Stimulated activated CD8-positive, alpha-beta memory T cell treated with anti-CD3 and anti-CD28 coated beads, Interleukin-2, amount 100 ng/mL, for 48 hours (primary cell): ENCODE data around the gene PRRG1.
"Not testable (repeated sequence)": the region's sequence is repeated elsewhere in the genome, so short reads cannot be mapped to it uniquely, and the experiment has no call there.

ENCODE experiments used
- DNase-seq, 2 donors: peaks; one replicate each; pipeline ENCODE4 v3.0.0-alpha.2; 2020; ENCODE audit warnings: low read depth in 2 of 2

The PRRG1 gene

DNA sequence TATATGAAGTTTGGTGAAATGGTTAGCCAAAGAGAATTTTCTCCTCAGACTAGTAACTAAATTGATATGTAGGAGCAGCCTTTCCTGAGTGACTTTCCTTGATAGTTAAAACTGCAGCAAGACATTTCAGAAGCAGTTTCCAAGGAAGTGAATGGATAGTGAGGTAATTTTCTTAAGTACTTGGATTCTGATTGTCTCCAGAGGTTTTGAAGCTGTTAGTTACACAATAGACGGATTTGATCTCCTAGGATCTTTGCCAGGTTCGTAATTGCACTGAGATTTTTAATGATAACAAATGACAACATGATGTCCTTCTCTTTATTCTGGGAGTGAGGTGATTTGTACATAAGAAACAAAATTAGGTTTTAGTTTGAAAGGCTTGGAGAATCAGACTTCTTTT lies 29.2 kb downstream of the PRRG1 start:
- no peak for DNase-seq

DNA sequence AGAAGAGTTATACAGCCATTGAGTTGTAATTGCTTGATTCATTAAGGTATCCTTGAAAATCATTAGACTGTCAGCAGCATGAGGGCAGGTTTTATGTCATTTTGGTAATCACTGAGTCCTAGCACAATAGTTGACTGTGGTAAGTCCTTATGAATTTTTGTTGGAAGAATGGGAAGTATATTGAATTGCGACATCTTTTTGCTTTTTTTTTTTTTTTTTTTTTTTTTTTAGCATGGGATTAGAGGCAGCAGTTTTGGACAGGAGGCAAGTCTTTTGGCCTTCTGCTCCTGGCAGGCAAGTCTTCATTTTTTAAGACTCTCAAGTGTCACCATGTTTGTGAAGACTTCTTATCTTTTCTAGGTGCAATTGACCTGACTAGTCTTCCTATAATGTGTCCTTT lies 29.7 kb downstream of the PRRG1 start:
- no peak for DNase-seq

DNA sequence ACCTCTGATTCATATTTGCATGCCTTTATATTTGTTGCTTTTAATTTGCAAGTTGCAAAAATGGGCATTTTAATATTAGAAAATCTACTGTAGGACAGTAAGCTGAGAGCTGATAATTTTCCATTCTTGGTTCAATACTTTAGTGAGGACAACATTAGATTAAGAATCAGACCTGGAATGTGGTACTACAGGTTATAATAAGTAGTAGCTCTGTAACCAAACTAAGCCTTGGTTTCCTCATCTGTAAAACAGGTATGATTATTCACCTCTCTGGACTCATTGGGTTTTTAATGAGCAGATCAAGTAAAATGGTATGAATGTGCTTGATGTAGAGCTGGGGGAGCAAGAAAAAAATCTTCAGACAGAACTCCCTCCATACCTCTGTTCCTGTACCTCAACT lies 31.1 kb downstream of the PRRG1 start:
- no peak for DNase-seq

DNA sequence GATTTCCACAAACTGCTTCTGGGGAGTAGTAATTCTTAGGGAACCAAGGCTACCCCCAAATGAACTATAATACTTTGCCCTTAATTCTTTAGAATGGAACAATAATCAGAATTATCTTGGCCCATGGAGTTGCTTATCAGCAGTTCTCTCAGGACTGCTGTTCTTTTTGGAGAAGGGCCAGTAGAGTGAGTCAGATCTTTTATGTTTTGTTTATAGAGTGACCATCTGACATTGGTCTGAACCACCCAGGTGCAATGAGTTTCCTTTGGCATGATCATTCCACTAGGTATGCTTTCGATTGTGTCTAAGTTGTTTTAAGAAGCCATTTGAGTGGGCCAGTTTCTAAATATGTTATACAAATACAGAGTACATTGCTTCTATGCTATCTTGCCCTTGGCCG lies 31.8 kb downstream of the PRRG1 start:
- no peak for DNase-seq

DNA sequence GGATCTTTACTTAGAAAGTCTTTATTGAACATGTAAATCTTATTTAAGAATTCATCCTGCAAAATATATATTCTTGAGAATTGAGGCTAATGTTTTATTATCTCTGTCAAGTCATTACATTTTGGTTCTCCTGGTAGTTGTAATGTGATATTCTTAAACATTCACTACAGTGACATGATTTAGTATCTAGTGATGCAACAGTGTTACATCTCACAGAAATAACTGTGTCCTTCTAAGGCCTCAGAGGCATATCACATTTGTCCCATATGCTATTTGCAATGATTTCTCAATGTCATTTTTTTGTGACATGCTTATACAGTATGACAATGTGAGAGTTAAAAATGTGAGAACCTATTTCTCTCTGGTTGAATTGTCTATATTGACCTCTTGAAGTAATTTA lies 34.1 kb downstream of the PRRG1 start:
- no peak for DNase-seq

DNA sequence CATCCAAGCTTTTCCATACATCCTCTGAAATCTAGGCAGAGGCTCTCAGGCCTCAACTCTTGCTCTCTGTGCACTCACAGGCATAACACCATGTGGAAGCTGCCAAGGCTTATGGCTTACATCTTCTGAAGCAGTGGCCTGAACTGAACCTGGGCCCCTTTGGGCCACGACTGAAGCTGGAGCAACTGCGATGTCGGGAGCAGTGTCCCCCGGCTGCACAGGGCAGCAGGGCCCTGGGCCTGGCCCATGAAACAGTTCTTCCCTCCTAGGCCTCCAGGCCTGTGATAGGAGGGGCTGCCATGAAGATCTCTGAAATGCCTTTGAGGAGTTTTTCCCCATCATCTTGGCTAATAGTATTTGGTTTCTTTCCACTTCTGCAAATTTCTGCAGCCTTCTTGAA lies 39.2 kb downstream of the PRRG1 start:
- no peak for DNase-seq

DNA sequence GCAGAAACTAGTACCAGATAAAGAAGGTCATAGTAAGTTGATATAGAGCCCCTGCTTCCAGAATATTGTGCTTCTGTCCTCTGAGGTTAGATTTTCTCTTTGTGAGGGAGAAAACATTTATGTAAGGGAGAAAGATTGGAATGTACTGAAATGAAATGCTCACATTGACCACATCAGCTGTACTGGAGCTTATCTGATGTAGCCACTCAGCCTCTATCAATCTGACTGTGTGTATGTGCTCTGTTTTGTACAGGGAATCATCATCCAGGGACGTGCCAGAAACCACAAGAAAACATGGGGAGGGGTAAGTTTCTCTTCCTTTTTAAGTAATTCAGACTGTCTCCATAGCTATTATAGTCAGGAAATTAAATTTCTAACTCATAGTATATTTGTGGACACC lies 56.8 kb downstream of the PRRG1 start:
- DNase-seq = no peak

DNA sequence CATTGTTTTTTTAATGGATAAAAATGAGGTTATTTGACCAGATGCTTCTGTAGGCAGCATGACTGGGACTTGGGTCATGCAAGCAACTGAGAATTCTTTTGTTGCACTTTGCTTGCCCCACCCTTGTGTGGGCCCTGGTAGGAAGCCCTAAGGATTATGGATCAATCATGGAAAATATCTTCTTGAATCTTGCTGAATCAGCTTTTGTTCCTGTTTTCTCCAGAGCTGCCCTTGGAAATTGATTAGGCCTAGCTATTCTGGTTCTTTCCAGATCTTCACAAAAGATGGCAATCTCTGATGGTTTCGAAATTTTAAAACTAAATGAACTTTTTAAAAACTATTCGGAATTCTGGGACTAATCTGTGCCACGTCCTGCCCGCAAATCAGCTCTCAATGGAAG lies 58.6 kb downstream of the PRRG1 start:
- no peak for DNase-seq

DNA sequence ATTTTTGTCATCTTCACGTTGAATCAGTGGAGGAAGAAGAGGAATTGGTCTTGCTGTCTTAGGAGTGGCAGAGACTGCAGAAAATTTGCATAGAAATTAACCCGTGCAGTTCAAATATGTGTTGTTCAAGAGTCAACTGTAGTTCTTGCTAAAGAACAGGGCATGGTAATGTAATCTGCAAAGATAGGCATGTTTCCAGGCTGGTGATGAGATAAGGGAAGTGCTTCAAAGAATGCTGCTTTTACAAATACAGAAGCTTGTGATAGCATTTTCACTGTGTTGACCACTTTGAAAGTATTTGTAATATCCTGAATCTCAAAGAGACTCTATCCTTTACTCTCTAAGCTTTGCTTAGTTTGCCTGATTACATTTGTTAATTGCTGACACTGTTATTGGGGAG lies 60.1 kb downstream of the PRRG1 start:
- DNase-seq = no peak

DNA sequence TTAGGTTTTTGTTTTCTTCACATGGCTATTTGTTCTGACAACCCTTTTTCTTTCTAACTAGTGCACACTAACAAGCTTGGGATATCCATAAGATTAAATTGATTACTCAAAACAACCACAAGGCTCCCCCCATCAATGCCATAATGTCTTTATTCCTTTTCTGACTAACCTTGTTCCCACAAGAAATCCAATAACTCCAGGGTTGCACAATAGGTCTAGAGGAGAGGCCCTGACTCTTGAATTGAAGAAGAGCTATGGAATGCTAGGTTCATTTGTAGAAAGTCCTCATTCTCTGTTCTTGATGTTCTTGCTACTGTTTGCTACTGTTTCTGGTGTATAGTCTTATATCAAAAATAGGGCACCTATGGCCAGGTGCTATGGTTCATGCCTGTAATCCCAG lies 71.0 kb downstream of the PRRG1 start:
- DNase-seq = no peak

DNA sequence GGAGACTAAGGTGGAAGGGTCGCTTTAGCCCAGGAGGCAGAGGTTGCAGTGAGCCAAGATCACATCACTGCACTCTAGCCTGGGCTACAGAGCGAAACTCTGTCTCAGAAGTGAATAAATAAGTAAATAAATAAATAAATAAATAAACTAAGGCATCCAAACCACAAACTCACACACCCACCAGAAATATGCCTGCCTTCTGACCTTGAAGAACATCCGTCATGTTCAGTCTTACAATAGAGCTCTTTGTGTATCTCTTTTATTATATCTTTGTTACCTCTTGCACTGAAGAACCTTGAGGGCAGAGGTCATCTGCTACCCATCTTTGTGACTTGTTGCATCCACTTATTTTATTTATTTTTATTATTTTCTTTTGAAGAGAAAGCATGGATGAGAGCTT lies 71.6 kb downstream of the PRRG1 start:
- DNase-seq = no peak

DNA sequence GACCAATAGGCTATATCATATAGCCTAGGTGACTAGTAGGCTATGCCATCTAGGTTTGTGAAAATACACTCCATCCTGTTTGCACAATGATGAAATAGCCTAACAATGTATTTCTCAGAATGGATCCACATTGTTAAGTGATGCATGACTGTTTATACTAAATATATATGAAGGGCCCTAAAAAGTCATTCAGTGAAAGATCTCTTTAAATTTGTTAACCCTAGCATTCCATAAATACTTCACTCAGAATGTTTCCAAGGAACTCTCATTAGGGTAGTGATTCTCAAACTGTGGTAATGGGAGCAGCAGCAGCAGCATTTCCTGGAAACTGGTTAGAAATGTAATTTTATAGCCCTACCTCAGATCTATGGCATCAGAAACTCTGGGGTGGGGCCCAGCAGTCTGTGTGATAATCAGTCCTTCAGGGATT lies 74.9 kb downstream of the PRRG1 start:
- no peak for DNase-seq

DNA sequence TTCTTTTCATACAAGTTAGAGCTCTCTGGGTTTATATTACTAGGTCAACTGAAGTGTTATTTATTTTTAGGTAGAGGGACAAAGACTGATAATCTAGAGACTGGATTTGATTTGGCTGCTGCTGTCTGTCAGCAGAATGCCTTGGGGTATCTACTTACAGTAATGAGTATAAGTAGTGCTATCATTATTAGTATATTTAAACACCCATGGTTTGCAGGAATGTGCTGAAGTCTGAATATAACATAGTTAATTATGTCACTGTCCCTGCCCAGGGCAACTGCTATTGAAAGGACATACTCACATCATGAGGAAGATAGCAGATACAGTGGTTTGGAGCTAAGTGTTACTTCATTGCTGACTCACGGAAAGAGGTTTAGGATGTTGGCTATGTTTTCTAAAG lies 76.2 kb downstream of the PRRG1 start:
- no peak for DNase-seq

DNA sequence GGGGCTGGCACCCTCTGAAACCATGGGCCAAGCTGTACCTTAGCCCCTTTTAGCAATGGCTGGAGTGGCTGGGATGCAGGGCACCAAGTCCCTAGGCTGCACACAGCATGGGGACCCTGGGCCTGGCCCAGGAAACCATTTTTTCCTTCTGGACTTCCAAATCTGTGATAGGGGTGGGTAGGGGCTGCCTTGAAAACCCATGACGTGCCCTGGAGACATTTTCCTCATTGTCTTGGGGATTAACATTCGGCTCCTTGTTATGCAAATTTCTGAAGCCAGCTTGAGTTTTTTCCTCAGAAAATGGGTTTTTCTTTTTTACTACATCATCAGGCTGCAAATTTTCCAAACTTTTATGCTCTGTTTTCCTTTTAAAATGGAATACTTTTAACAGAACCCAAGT lies 79.8 kb downstream of the PRRG1 start:
- not testable (repeated sequence) for DNase-seq

DNA sequence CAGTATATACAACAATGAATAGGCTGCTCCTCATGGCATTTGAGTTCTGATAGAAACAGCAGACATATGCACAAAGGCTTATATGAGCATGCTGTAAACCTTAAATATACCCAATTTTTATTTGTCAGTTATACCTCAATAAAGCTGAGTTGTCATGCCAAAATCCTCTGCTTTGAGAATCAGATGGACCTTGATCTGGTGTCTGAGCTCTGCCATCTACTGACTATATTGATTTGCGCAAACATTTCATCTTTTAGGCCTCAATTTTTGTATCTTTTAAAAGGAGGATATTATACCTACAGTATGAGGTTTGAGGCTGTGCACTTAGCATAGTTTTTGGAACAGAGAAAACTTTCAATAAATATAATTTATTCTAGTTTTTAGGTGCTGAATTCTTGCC lies 85.2 kb downstream of the PRRG1 start:
- no peak for DNase-seq

DNA sequence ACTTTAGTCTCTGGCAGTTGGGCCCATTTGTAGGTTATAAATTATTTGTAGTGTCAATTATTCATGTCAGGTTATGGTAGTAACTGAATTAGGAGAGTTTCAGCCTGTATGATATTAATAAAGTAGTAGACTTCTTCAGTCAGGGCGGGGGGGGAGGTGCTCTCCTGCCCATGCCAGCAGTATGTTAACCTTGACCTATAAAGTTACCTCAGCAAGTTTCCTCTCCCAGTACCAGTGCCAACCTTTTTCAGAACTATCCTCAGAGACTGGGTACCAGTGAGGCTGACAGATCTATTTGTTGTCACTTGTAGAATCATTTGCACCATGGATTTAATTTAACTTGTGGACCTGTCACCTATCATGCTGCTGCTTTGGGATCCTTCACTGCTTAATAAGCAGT lies 88.0 kb downstream of the PRRG1 start:
- DNase-seq = no peak

DNA sequence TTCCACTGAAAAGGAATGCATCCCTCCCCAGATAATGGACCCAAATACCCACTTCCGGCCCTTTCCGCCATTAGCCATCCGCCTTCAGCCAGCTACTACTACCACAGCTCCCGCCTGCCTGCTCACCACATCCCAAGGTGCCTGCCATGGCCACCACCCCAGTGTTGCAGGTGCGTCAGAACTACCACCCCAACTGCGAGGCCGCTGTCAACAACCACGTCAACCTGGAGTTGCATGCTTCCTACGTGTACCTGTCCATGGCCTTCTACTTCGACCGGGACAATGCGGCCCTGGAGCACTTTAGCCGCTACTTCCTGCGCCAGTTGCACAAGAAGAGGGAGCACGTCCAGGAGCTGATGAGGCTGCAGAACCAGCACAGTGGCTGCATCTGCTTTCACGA lies 92.2 kb downstream of the PRRG1 start:
- no peak for DNase-seq

DNA sequence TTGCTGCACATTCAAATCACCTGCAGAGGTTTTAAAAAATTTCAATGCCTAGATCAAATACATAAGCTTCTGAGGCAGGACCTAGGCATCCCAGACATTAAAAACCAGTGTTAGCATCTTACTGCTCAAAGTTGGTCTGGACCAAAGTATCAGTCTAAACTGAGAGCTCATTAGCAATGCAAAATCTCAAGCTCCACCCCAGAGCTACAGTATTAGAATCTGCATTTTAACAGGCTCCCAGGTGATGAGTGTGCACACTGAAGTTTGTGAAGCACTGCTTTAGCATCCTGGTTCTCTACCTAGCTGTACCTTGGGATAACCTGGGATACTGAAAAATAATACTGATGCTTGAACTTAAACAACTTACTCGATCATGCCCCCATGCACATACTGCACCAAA lies 96.0 kb downstream of the PRRG1 start:
- DNase-seq = no peak

DNA sequence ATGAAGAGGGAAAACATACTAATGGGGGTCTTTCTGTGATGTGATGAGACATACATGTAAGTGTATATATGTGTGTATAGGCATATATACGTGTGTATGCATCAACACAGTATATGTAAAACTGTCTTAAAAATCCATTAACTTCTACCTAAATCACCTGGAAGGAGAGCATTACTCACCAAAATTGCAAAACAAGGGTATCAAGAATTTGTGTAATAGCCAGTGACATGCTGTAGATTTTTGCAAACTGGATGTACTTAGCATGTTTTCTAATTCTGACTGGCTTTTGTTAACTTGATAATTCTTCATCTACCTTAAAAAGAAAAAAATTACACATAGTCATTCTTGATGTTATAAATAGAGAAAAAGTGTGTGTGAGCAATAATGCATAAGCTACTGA lies 104.7 kb downstream of the PRRG1 start:
- DNase-seq = no peak

DNA sequence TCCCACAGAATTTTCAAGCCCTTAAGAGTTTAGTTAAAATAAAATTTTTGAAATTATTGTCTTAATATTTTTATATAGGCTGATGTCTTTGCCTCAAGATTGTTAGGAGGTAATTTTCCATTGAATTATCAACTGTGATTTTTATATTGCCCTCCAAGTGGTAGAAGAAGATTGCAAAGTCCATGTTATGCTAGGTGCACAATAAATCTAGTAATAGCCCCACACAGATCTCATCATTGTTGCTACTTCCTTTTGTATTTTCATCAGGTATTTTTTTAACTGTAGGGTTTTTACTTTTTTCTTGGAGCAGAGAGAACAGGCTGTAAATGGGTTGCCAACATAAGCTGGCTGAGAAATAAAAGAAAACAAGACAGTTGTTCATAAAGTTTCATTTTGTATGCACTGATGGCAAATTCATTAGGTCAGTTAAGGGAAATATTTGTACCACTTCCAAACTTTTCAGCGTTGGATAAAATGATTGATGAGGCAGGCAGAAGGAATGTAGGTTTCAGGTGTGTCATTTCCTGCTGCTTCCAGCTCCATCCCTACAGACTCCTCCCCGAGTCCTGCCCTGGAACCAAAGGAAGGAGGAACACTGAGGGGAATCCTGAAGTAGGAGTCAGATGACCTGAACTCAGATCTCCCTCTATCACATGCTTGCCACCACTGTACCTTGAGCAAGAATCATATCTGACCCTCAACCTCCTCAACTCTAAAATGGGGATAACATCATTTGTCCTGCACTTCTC lies 105.5 kb downstream of the PRRG1 start:
- DNase-seq = no peak

DNA sequence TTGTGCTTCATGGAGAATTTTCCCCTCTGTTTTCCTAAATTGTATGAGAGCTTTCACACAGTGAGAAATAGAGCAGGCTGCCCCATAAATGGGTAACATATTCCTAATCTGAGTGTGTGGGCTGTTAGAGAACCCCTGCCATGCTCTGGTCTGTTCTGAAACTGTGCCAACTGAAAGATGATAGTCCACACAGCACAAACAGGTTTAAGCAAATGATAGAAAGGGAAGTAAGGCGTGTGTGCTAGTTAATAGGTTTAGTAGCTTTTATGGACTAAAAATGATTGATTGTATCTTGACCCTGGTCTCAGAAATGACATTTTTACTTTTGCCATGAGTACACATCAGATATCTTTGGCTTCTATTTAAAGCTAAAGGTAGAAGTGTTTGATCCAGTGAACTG lies 106.2 kb downstream of the PRRG1 start:
- DNase-seq = no peak

DNA sequence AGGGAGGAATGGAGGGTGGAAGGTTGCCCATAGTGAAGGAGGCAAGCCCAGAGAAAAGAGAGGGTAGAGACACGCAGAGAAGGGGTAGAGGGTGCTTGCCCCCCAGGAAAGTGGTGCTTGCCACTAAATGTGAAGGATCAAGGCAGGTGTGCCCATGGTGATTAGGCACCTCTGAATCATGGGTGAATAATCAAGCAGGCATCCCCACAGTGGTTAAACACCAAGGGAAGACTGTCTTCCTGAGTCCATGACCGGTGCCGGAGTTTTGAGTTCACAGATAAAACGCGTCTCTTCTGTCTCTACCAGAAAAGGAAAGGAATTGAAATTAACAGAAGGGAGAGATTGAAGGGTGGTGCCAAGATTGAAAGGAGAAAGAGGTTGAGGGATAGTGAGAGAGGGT lies 111.1 kb downstream of the PRRG1 start:
- DNase-seq = not testable (repeated sequence)

DNA sequence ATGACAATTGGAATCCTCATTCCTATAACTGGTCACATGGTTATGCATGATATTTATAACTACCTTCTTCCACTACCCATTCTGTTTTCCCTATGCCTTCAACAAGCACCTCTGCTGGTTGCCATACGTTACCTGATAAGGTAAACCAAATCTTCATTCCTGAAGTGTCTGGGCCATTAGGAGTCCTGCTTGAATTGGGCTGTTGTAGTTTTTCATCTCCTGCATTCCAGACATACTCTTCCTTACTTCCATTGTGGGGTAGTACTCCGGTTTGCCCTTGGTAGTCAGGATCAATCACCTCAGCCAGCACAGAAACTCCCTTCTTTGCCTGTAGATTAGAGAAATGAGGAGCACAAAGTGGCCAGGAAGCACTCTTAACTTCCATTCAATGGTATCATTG lies 113.2 kb downstream of the PRRG1 start:
- DNase-seq = no peak

DNA sequence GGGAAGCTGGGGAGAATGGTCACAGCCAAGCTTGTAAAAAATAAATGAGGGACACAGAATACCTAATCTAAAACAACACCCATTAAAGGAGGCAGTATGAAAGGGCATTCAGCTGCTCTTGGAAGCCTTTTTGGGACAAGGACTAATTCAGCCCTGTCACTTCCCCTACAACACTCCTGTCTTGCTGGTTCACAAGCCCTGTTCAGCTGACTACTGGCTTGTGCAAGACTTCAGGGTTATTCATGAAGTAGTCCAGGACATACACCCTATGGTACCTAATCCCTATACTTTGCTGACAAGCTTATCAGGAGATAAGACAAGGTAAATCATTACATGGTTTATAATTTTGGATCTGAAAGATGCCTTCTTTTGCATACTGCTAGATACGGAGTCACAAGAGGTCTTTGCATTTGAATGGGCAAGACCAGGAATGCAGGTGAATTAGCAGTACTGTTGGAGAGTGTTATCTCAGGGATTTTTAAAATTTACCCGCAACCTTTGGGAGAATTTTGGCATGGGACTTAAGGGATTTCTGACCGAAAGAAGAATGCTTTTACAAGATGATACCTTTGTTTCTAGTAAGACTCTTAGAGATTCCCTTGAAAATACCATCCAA lies 119.1 kb downstream of the PRRG1 start:
- no peak for DNase-seq
